HL-60/S4 (cell line): ENCODE measurements around the gene TDRKH.

Experiments
- in situ Hi-C: fragments of 300-500 bp; cut with MboI; formaldehyde crosslinking; loops from 2 replicates; pipeline ENCODE4 v1.14.3; 2022; ENCODE audit warnings: low sequenced_read_pairs

TDRKH gene, protein sequence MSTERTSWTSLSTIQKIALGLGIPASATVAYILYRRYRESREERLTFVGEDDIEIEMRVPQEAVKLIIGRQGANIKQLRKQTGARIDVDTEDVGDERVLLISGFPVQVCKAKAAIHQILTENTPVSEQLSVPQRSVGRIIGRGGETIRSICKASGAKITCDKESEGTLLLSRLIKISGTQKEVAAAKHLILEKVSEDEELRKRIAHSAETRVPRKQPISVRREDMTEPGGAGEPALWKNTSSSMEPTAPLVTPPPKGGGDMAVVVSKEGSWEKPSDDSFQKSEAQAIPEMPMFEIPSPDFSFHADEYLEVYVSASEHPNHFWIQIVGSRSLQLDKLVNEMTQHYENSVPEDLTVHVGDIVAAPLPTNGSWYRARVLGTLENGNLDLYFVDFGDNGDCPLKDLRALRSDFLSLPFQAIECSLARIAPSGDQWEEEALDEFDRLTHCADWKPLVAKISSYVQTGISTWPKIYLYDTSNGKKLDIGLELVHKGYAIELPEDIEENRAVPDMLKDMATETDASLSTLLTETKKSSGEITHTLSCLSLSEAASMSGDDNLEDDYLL

DNA sequence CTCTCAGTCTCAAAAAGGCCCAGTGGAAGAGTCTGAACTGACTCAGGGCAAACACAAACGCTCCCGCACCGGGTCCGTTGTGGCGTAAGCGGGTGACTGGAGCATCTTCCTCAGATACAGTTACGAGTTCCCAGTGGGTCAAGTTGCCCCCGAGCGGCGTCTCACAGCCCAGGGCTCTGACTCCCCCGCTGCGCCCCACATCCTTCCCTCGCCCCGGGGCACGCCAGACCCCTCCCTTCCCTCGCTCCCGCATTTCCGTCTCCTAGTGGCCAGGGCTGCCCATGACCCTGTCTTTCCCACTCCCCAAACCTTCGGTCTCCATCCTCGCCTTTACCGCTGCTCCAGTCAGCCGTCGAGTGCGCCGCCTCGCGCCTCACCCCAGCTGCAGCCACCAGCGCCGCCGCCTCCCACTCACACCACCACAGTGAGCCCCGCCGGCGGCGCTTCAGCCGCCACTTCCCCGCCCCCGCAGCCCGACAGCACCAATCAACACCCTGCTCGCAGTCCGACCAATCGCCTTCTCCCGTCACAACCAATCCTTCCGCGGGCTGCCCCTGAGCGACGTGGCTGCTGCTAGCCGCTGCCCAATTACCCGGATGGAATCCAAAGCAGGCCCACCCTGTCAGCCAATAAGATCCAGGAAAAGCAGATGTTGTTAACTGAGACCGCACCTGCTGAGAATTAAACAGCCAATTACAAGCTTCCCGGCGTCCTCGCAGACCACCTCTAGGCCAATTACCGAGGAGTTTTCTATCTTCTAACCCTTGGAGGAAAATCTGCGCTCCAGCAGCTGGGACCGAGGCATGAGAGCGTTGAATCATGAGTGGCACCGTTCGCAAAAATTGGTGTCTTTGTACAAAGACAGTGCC lies at the start of gene TDRKH:
Gene TDRKH, minus strand, starts transcription at position 430 of the 869 bp plus-strand sequence. CDS start 7,478 bp downstream, outside the sequence.
- in situ Hi-C loops, result no loop called here

DNA sequence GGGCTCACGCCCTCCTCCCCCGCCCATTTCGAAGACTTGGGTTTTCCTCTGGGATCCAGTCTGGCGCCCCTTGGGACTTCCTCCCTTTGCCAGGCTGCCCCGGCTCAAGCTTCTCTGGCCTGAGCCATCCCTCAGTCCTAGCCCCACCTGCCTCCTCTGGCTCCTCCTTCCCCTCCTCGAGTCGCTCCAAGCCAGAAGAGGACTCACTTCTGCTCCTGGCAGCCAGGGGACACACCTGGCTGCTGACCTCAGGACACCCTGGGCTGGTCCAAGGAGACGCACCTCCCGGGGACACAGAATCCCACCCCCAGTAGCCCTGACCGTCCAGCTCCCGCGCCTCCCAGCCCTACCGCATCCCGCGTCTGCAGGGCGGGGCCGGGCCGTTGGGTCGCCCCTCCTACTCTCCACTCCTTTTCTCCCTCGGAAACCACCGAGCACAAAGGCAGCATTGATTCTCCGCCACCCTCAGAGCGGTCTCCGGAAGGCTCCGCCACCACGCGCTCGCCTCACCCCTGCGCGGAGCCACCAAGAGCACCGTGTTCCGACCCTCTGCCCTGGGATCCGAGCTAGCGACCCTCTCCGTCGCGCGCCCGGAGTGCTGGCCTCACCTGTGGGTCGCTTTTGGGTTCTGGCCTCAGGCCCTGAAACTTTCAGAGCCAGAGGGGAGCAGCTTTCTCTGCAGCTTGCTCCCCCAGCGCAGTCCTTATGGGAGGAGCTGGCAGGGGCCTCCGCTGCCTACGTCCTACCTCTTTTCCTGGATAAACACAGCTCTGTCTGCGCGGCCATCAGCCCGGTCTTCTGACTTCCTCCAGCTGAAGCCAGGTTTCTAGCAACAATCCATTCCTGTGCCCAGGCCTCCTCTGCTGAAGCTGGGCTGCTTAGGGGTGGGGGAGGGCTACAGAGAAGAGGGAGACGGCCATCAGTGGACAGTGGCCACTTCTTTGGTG lies 49.4 kb upstream of the TDRKH start, which contains the start of gene C2CD4D:
Gene C2CD4D, minus strand, starts transcription at position 364 of the 947 bp plus-strand sequence. CDS start 831 bp downstream, outside the sequence.
- in situ Hi-C loops, result no loop called here

DNA sequence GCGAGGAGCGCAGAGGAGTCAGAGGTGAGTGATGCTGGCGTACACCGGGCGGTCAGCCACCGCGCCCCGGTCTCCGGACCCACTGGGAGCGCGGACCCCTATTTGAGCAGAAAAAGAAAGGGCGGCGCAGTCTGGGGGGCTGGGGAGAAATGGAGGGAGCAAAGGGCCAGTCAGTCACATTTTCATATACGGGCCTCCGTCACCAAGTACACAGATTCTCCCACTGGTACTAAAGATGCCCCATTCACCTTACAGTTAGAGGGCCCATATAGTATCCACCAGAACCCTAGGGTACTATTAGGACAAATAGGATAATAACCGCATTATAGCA lies 48.7 kb upstream of the TDRKH start:
- in situ Hi-C loops, result no loop called here

DNA sequence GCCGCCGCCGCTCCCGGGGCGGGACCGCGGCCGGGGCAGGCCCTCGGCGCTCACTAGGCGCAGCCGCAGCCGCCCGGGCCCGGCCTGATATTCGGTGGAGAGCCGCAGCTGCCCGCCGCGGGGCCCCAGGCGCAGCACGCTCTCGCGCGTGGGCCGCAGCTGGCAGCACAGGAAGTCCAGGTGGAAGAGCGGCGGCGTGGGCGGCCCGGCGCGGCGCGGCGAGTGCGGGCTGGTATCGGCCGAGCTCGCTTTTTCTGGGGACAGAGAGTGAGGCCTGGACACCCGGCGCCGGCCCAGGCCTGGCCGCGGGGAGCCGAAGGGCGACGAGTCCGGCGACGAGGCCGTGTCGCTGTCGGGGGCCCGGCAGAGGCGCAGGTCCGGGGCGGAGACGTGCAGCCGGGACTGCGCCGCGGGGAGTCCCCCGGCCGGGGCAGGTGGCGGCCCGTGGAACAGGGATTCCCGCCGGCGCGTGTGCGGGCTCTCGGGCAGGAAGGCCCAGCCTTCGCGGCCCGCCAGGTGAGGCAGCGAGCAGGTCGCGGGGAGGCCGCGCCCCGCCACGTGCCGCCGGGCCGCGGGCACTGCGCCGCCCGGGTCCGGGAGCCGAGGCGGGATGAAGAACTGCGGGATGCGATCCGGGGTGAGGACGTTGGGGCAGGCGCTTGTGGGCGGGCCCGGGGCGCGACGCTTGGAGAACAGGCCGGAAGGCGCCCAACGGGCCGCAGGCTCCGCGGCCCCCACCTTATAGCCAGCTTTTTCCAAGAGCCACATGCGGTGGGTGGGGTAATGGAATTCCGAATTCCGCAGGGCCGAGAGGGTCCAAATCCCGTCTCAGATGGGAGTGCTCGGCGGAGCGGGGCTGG lies 48.2 kb upstream of the TDRKH start:
- in situ Hi-C loops, result no loop called here

DNA sequence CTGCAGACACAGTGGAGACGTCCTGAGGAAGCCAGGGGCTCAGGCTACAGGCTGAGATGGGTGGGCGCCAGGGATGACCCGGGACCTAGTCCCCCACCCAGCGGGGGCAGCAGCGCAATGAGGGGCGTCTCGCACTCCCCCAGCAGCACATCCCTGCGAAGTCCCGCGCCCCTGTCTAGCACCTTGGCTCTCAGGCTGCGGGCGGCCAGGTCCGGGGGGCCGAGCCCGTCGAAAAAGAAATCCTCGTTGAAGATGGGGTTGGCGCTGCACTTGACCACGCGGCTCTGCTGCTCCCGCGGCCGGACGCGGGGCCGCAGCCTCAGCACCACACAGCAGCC lies 47.6 kb upstream of the TDRKH start:
- in situ Hi-C loops, result no loop called here

DNA sequence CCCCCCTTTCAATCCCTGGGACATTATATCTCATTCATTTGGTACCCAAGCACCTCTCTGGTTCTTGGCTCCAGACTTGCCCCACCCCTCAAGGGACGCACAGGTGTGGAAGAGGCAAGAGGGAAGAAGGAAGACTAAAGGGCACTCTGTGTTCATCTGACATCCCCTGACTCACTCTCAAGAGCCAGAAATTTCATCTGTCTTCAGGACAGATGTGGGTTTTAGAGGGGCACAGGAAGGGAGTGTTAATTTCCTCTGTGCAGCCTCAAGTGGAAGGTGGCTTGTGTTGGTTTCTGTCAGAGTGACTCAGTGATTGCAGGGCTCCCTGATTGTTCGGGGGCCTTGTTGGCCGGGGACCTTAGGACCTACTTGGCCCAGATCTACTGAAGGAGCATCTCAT lies 46.9 kb upstream of the TDRKH start:
- in situ Hi-C loops, result no loop called here

DNA sequence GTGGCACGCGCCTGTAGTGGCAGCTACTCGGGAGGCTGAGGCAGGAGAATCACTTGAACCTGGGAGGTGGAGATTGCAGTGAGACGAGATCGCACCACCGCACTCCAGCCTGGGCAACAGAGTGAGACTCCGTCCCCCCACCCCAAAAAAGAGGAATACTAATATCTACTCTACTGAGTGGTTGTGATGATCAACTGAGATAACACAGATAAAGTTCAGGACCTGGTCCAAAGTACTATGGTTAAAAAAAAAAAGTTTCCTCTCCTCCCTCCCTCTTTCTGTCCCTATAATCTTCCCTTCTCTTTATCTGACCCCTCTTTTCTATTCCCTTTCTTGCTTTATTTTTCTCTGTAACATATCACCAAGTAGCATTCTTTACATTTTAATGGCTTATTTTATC lies 45.3 kb upstream of the TDRKH start:
- in situ Hi-C loops, result no loop called here

DNA sequence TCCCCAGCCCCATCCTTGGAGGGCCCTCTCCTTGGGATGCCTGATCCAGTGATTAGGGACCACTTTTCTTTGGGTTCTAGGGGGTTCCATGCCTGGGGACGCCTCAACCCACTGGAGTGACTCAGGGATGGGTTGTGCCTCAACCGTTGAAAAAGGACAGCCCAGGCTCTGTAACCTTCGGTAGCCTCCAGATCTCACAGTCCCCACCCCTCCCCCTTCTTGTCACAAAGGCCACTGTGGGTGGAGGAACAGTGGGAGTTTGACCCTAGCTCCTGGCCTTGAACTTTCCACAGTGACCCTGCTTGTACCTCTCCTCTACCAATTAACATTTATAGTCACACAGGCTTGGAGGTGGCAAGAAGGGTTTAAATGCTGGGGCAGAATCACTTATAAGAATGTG lies 43.9 kb upstream of the TDRKH start:
- in situ Hi-C loops, result no loop called here

DNA sequence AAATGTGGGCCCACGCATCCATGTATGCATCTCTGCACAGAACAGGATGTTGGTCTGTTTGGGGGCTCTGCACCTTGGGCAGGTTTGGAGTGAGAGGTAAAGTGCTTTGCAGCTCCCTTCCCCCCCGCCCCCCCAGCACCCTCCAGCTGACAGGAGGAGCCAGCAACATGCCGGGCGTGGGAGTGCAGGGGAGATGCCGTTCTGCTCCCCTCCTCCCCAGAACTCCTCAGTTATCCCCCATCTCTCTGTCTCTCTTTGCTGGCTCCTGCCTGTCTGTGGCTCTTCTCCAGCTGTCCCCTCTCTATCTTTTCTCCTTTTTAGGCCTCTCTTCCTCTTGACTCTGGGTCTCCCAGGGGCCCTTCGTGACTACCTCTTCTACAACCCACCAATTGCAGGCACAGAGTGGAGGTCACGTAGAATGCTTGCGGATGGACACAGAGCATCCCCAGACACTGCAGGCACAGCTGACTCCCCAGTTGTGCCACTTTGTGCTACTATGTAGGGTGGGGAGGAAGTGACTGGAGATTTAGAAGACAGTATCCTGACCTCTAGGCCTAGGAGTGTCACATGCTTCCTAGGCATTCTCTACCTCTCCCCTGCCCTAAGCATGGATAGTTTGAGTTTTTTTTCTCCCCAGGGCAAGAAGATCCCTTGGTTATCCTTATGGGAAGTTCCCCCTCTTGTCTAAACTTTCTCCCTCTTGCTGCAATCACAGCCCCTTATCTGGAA lies 43.0 kb upstream of the TDRKH start:
- in situ Hi-C loops, result no loop called here

DNA sequence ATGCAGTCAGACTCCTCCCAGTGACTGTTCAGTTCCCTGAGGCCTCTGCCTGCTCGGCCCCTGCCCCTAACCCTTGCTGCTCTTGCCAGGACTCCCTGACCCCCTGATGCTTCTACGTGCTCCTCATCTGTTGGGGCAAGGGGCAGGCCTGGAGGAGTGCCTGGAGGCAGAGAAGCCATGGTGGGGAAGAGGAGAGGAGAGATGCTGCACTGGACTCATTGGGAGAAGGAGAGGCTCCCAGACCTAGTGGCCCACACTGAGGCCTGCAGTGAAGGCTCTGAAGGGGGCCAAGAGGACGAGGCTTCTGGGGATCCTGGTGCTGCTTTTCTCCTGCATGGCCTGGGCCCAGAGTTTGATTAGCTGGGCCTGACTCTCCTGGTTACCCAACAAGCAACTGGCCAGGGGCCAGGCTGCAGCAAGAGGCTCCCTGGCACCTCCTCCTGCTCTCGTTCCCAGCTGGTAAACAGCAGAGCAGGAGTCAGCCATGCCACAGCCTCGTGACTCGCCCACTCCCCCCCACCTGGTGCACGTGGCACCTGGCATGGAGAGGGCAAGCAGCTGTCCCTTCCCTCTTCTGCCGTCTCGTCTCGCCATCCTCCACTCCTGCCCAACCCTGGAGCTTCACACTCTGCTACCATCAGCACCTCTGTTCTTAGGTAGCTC lies 42.1 kb upstream of the TDRKH start:
- in situ Hi-C loops, result no loop called here

DNA sequence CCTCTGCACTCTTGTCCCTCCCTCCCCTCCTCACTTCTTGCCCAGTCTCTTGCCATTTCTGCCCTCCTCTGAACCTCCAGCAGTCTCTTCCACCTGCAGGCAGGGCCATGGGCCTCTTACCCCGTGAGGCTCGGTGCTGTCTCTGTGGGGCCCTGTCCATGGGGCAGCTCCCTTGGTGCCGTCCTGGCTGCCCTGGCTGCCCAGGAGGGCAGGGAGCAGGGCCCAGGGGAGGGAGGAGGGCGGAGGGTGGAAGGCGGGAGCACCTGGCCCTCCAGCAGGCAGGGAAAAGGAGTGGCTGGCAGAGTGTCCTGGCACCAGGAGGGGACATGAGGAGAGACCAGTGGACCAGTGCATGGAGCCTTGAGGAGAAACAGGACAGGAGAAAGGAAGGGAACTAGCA lies 41.3 kb upstream of the TDRKH start, which contains the start of gene RORC:
Gene RORC, minus strand, starts transcription at position 198 of the 400 bp plus-strand sequence. Its CDS starts 38 bp downstream, at position 160.
- in situ Hi-C loops, result no loop called here

DNA sequence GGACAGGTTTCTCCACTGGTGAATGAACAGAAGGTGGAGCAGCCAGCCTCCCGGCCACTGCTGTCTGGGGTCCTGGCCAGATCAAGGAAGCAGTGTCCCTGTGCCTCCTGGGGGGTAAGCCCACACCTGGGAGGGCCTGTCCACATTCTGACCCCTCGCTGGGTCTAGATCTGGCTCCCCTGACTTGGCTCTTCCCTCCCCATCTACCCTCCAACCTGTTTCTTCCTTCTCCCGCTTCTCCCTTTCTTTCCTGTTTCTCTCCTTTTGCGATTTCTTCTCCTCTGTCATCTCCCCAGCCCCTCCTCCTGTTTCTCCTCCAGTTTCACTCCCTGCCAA lies 40.9 kb upstream of the TDRKH start:
- in situ Hi-C loops, result no loop called here

DNA sequence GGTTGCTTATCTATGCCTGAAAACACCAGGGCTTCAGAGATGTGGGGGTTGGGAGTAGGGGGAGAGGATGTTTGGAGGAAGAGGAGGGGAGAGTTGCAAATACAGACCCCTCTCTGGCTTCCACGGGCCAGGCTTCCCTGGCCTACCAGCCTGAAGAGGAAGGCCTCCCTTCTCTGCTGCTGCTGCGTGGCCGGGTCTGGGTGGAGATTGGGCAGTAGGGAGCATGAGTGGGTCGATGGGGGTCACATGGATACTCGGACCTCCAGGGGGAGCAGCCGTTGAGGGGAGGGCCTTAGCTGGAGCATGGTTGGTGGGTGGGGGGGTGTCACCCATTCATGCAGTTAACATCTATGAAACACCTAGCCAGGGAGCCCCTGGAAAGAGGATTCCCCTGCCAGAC lies 39.8 kb upstream of the TDRKH start:
- in situ Hi-C loops, result no loop called here

DNA sequence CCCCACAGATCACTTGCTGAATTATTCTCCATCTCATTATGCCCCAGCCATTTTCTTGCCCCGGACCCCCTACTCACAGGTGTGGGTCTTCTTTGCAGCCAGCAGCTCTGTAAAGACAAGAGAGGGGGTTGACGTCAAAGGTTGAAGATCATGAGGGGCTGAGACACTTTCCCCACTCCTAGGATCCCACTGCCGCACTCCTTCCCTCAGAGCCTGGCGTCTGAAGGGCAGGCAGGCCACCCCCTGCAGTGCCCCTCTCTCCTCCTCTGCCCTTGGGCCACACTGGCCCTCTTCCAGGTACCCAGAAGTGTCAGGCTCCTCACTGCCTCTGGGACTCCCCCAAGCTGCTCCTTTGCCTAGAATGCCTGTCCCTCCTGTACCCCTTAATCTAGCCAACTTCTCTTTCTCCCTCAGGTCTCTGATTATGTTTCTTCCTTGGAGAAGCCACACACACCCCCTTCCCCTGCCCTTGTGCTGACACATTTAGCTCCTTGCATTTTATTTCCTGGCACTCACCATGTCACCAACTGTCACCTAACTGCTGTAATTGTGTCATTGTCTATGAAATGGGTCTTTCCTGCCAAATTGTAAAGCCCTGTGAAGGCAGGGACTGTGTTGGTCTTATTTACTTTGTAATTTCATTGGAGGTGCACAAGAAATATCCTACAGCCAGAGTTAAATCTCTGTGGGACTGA lies 39.2 kb upstream of the TDRKH start:
- in situ Hi-C loops, result loop anchor here (10.0 kb wide), 1 partner anchor 55 kb away; no protein-coding TSS in a partner anchor

DNA sequence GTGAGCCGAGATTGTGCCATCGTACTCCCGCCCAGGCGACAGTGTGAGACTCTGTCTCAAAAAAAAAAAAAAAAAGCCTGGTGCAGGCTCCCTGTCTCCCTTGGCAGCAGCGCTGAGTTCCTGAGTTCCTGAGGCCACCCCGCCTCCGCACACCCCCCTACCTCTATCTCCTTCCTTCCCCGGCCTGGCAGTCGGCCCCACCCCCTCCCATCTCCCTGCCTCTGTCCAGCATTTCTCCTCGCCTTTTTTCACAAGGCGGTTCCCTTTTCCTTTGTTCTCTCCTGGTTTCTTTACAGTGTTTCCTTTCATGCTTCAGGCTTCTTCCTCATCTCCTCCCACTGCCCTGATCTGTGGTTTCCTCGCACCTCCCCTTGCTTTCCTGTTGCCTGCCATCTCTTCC lies 38.6 kb upstream of the TDRKH start:
- in situ Hi-C loops, result loop anchor here (10.0 kb wide), 1 partner anchor 56 kb away; no protein-coding TSS in a partner anchor

DNA sequence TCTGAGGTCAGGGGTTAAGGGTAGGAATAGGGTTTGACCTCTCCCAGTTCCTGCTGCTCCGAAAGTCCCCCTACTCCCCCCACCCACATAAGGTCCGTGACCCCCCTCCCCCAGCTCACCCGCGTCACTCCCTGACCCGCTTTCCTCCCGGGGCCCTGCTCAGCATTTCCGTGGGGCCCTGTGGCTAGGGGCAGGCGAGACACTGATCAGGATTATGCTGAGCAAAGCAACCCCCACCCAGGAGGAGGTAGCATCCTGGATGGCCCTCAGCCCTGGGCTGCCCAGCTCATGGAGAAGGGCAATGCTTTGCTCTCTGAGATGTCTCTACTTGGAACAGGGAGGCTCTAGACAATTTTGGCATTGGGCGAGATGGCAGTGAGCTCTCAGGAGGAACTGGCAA lies 37.6 kb upstream of the TDRKH start:
- in situ Hi-C loops, result loop anchor here (10.0 kb wide), 1 partner anchor 57 kb away; no protein-coding TSS in a partner anchor

DNA sequence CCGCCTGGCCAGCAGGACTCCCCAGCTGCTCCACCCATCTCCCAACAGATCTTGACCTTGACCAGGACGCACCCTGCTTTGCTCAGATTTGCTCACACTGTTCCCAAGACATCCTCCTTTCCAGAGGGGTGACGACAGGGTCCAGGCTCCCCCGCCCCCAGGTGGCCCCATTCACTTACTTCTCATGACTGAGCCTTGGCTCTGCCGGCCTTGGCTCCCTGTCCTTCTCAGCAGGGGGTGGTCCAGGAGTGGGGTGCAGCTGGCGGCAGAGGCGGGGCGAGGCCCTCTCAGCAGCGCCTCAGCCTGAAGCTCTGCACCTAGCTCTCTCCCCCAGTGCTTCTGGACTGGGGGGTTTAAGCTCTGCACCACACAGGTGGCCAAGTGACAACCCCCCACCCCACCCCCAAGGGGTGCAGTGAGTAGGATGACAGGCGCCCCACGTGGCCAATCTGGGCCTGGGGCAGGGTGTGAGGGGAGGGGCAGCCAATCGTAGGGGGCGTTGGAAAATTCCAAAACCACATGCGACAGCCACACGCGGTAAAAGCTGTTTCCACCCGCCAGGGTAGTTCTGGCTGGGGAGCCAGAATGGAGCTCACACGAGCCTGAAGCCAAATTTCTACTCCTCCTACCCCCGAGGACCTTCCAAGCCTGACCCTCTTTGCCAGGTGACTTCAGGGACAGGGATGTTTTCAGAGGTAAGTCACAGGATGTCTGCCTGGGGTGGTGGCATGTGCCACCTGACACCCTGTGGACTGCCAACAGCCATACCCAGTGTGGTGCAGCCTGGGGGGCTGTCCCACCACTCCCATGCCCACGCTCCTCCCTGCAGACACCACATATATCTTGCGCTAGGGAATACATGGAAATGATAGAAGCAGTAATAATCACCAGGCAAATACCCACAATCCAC lies 35.7 kb upstream of the TDRKH start:
- in situ Hi-C loops, result loop anchor here (10.0 kb wide), 1 partner anchor 59 kb away; no protein-coding TSS in a partner anchor
